NCI-H345 (cell line): ENCODE data around the gene PFAS.
"Not testable (repeated sequence)": the region's sequence is repeated elsewhere in the genome, so short reads cannot be mapped to it uniquely, and the experiment has no call there.

Experiments used
- DNase-seq: peaks from one replicate; lab custom pipeline; 2025; lab: John Stamatoyannopoulos, UW

The PFAS gene

DNA sequence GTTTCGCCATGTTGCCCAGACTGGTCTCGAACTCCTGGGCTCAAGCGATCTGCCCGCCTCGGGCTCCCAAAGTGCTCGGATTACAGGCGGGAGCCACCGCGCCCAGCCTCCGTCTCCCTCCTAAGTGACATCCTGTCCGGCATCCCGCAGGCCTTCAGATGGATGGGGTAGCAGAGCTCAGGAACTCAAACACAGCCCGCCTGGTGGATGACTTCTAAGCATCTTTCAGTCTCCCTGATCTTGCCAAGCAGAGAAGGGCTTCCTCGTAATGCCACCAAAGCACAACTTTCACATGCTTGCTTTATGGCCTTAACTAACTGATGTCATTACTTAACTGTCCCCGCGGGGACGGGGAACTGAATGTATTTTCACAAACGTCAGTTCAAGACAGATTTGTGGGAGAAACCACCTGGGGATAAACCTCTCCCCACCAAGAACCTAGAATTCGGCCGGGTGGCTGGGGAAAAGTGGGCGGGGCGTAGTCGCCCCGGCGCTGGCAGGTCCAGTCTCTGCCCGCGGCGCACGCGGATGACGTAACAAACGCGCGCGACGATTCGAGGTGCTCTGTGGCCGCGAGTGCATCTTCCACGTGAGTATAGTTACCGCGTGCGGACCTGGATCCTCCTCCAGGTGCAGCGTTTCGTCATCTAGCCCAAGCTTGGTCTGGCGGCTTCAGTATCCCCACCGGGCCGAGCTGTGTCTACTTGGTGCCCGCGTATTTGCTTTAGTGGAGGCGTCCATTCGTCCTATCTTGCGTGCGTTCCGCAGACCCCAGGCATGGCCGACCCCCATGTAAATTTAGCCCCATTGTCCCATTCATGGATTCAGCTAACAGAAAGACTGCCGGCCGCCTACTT, at the start of gene PFAS:
TSS of gene PFAS (plus strand) at position 539 of the 857 bp plus-strand sequence. CDS start 4,649 bp downstream, outside the sequence.
- DNase-seq: peak; percentile 92

GRCh38 chr17:8204761-8205555, 44.1 kb upstream of the PFAS start:
- DNase-seq: no peak

DNA sequence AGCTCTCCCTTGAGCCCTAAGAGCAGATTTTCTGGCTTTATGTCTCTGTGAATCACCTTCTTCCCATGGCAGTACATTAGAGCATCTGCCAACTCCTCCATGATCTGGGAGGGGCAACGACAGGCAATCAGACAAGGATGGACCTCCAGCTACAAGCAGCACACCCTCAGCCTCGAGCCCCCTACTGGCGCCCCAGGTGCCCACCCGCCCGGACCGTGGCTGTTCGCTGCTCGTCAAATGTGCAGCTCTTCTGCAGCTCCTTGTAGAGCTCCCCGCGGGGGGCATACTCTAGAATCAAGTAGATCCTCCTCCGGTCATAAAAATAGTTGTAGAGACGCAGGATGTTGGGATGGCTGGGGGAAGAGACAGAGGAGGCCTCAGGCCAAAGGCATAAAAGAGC, 42.6 kb upstream of the PFAS start:
- no peak for DNase-seq

DNA sequence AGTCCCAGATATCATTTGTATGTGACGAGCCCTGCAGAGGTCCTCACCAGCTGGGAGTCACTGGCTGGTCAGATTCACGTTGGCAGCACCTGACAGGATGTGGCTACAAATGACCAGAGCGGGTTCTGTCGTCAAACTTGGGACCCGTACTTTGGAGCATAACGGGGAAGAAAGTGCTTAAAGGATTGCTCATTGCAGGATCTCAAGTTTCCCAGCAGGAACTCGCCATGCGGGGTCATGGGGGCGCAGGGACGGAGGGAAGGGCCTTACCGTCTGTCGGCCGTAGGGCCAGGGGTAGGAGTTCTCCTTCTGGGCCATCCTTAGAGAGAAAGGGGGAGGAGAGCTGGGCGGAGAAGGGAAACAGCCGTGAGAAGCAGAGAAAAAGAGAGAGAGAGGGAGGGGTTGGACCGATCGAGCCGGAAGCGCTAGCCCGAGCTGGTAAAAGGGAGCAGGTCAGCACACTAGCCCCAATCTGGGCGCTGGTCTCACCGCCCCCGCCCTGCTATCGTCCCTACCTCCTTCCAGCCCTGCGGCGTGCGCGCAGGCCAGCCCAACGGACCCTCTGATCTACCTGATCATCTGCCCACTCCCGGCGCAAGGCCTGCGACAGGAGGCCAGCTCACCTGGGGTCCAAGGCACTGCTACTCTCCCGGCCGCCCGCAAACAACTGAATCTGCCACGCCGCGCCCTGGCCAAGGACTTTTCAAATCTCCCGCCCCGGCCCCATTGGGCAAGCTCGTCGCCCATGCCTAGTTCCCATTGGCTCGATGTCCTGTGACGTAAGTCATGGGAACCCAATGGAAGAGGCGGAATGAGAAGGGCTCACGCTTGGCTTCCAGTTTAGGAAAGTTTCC, 39.0 kb upstream of the PFAS start, which contains the start of gene AURKB:
TSS of gene AURKB (minus strand) at position 669 of the 854 bp plus-strand sequence. CDS start at position 318, 351 bp downstream.
- DNase-seq: peak; percentile 91

GRCh38 chr17:8210761-8211458, 38.2 kb upstream of the PFAS start:
- DNase-seq: no peak

DNA sequence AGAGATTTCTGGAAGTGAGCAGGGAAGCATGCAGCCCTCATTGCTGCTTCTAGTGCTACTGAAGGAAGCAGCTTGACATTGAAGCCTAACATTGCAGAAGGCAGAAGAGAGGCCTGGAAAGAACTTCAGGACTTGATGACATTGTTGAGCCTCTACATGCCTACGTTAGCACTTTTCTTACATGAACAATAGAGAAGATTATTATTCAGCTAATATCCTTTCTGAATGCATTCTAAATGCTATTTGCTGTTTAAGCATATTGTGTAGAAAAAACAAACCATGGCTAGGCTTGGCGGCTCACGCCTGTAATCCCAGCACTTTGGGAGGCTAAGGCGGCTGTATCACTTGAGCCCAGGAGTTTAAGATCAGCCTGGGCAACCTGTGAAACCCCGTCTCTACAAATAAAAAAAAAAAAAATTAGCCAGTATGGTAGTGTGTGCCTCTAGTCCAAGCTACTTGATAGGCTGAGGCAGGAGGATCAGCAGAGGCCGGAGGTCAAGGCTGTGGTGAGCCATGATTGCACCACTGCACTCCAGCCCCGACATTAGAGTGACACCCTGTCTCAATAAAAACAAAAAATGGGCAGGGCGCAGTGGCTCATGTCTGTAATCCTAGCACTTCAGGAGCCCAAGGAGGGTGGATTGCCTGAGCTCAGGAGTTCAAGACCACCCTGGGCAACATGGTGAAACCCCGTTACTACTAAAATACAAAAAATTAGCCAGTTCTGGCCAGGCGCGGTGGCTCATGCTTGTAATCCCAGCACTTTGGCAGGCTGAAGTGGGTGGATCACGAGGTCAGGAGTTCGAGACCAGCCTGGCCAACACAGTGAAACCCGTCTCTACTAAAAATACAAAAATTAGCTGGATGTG, 36.5 kb upstream of the PFAS start:
- no peak for DNase-seq

DNA sequence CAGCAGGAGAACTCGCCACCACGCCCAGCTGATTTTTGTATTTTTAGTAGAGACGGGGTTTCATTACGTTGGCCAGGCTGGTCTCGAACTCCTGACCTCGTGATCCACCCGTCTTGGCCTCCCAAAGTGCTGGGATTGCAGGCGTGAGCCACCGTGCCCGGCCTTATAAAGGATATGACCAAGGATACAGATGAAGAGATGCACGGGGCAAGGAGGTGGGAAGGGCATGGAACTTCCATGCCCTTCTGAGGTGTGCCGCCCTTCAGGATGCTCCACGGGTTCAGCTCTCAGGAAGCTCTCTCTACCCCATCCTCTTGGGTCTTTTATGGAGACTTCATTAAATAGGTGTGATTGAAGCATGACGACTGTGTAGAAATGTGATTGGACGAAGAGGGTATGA, 35.1 kb upstream of the PFAS start:
- DNase-seq: not testable (repeated sequence)

GRCh38 chr17:8220783-8221662, 28.1 kb upstream of the PFAS start:
- DNase-seq: peak; percentile 88

DNA sequence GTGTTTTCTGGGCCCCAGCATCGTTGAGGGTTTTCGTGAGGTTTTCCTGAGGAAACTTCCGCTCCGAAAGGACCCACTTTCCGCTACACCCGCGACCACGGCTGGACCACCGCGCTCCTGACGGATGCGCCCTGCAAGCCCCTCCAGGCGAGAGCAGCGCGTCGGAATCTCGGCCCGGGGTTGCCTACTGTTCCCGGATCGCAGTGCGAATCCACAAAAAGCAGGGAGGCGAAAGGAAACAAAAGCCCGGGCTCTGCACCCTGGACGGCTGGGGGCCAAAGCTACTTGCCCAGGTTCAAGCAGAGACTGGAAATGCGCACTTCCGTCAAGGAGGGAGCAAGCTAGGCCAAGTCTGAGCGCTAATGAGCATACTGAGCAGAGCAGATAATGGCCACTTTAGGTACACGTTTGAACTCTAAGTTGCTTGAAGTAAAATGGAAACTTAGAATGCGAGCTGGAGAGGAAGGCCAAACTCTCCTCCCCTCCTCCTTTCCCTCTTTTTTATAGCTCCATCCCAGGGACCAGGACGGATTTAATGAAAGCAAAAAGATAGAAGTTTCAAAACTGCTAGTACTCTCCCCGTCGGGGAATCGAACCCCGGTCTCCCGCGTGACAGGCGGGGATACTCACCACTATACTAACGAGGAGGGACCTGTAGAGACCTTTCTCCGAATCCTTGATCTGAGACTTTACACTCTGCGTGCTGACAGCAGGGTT, 27.3 kb upstream of the PFAS start:
- peak; percentile 83 for DNase-seq

DNA sequence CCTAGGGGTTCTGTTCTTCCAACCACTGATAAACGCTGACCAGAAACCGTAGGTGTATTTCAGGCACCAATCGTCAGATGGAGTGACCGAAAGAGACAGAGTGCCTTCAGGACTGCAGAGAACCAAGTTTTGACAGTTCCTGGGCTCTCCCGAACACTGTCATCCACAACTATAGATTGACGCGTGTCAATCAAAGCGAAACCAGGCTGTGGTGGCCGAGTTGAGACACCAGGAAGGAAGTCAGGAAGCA, 26.8 kb upstream of the PFAS start:
- DNase-seq: no peak

GRCh38 chr17:8222630-8223355, 26.3 kb upstream of the PFAS start:
- DNase-seq: peak; percentile 80

DNA sequence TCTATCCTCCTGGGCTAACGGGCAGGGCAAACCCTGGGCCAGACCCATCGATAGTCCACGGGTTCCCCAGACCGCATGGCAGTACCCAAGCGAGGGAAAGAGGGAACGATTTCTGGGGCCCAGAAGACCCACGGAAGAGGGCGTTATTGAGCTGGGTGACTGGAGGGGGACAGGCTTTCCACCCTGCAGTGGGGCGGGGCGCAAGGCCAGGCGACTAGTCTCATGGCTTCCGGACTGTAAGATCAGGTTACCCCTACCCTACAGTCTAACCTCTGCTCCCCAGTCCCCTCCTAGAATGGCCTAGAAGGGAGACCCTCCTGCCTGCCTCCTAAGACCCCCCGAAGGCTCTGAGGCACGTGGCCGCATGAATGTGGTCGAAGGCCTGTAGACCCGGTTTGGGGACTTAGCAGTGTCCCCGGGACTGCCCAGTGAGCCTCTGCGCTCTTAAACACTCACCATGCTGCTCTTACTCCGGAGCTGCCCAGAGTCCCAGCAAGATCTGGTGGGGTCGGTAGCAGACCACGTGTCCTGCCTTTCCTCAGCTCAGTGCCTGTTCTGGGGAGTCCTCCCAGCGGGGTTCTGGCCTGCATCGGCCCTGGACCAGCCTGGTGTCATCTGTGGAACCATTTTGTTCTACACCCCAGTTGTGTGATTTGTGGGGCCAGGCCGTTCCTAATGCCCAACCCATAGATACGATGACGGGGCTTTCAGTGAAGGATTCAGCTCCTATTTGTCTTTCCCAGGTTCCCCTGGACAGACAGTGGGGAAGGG, 25.5 kb upstream of the PFAS start:
- peak; percentile 61 for DNase-seq

DNA sequence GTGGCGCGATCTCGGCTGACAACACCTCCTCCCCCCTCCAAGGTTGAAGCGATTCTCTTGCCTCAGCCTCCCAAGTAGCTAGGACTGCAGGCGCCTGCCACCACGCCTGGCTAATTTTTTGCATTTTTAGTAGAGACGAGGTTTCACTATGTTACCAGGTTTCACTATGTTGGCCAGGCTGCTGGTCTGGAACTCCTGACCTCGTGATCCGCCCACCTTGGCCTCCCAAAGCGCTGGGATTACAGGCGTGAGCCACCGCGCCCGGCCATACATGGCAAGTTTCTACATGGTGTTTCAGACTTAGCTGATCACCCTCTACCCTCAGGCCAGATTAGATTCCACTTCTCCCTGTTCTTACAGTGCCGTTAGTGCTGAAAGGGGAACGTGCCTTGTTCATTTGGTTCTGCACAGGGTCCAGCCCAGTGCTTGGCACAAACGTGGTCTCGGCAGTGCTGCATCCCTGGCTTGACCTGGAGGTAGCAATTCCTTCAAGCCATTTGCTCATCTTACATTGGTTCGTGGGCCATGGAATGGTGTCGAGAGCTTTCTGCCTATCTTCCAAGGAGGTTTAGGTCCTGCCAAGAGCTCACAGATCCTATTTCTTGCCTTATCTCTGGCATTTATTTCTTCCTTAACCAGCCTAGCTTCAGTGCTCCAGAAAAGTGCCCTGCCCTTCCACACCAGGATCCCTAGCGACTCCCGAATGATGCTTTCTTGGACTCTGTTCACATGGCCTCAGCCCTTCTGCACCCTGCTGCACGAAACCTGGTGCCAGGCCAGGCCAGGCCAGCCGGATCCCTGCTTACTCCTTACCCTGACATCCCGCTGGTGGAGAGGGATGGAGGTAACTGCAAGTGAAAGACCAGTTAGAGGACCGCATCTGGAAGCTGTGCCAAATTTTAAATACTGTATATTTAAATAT, 23.9 kb upstream of the PFAS start:
- no peak for DNase-seq

- DNase-seq: peak; percentile 65
Measured at GRCh38 chr17:8225813-8226535, 23.1 kb upstream of the PFAS start.

DNA sequence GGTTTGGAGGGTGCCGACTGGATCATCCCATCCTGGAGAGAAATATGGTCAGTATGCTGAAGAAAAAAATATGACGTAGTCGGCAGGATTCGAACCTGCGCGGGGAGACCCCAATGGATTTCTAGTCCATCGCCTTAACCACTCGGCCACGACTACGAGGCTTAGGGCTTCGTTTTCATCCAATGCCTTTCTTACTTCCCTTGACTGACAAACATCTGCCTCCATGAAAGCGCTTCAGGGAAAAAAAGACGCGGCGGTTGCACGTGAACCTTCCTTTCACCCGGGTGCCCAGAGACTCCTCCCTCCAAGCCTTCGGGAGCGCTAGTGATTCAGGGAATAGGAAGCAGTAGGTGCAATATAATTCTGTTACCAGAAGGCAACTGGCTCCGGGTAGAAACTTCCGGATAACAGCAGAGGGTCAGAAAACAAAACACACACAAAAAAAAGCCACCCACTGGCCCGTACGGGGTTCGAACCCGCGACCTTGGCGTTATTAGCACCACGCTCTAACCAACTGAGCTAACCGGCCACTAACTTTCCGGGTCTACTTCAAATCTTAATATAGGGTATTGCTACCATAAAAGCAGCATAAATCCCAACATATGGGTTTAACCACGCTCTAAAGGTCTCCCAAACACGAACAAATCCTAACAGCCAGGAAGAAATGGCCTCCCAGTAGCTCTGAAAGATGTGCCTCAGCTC, 22.4 kb upstream of the PFAS start:
- peak; percentile 84 for DNase-seq
